HepG2 (cell line): ENCODE results near the gene GABARAPL2. TPM values are rescaled to one million over a fixed set of nuclear protein-coding genes. Genes with fewer than 3 reads are reported as not detected.
A peak's percentile ranks its signal among the peaks of the same experiment; 100 is the strongest.

Experiments used
- ETV5 ChIP-seq: IDR thresholded peaks from 2 replicates; pipeline ENCODE4 v1.6.1; 2018; ENCODE audit warnings: missing biosample characterization, missing genetic modification reagents, inconsistent platforms, borderline replicate concordance
- EZH2 ChIP-seq: conservative IDR thresholded peaks from 2 replicates; pipeline ENCODE4 v1.6.1; 2012; ENCODE audit warnings: mild to moderate bottlenecking, low read depth, low read length, moderate library complexity
- KDM6A ChIP-seq: IDR thresholded peaks from 2 replicates; pipeline ENCODE4 v1.6.1; 2016; ENCODE audit warnings: low read depth
- MBNL3 ChIP-seq: fragments of 250-450 bp; sonication (Bioruptor Pico); conservative IDR thresholded peaks from 2 replicates; pipeline ENCODE4 v1.8.0; 2022; ENCODE audit warnings: mild to moderate bottlenecking, inconsistent platforms
- PAX8 ChIP-seq: sonication (generic); formaldehyde crosslinking; IDR thresholded peaks from 2 replicates; pipeline ENCODE4 v1.8.0; 2022; ENCODE audit warnings: mild to moderate bottlenecking, missing genetic modification reagents, borderline replicate concordance
- PHB2 ChIP-seq: fragments of 450-650 bp; IDR thresholded peaks from 2 replicates; pipeline ENCODE4 v1.6.1; 2018; ENCODE audit not compliant: partially characterized antibody
- PHF8 ChIP-seq: sonication (generic); formaldehyde crosslinking; IDR thresholded peaks from 2 replicates; pipeline ENCODE4 v1.5.0; 2020; ENCODE audit warnings: missing genetic modification reagents
- POLR2G ChIP-seq: fragments of 200-400 bp; formaldehyde crosslinking; IDR thresholded peaks from 2 replicates; pipeline ENCODE4 v1.6.1; 2018; ENCODE audit warnings: mild to moderate bottlenecking, low read depth, low read length, moderate library complexity
- ZBTB8A ChIP-seq: sonication (generic); formaldehyde crosslinking; IDR thresholded peaks from 2 replicates; pipeline ENCODE4 v1.4.0; 2020; ENCODE audit warnings: mild to moderate bottlenecking, low read depth, missing genetic modification reagents, borderline replicate concordance
- ZNF629 ChIP-seq: sonication (generic); formaldehyde crosslinking; conservative IDR thresholded peaks from 2 replicates; pipeline ENCODE4 v1.5.0; 2020; ENCODE audit warnings: missing genetic modification reagents
- ZNF724P ChIP-seq: sonication (generic); formaldehyde crosslinking; IDR thresholded peaks from 2 replicates; pipeline ENCODE4 v1.8.0; 2022; ENCODE audit warnings: missing genetic modification reagents, borderline replicate concordance
- polyA plus RNA-seq, 8 experiments: library from polyadenylated mRNA; depleted of rRNA in 3 of 8; stranded (reverse) in 7 of 8; unstranded in 1 of 8; fragments of >200 nt; fragmentation: Illumina TruSeq in 4 of 8; extraction: Trizol in 4 of 8; gene quantifications; 2 replicates each; pipeline versions ENCODE4 v1.2.1 to v1.2.3, GENCODE V29; 2011 to 2016; ENCODE audit warnings: low read depth in 4 of 8, missing spikeins in 1 of 8, mixed read lengths in 1 of 8; ENCODE audit not compliant: insufficient read depth in 1 of 8
- total RNA-seq, 5 experiments: library from RNA; depleted of rRNA; stranded (reverse); fragments of >200 nt; fragmentation: Illumina TruSeq; extraction: Trizol; gene quantifications; 2 replicates each; pipeline ENCODE4 v1.2.3, GENCODE V29; 2016; ENCODE audit warnings: low read depth in 1 of 5
- TF ChIP-seq, protein P1 (sequence below): sonication (generic); formaldehyde crosslinking; conservative IDR thresholded peaks from 2 replicates; pipeline ENCODE4 v1.8.1; 2023; ENCODE audit warnings: missing genetic modification reagents
- TF ChIP-seq, protein P2 (sequence below), 2 experiments: fragments of 450-650 bp in 1 of 2; sonication (generic) in 1 of 2; formaldehyde crosslinking in 1 of 2; IDR thresholded peaks; 2 replicates each; pipeline versions ENCODE4 v1.6.1 to v1.8.0; 2016 to 2022; ENCODE audit warnings: antibody characterized with exemption in 1 of 2, mild to moderate bottlenecking in 1 of 2, missing genetic modification reagents in 1 of 2
- TF ChIP-seq, protein P3 (sequence below): sonication (generic); formaldehyde crosslinking; IDR thresholded peaks from 2 replicates; pipeline ENCODE4 v1.4.0; 2020; ENCODE audit warnings: missing genetic modification reagents
- TF ChIP-seq, protein P4 (sequence below): sonication (generic); formaldehyde crosslinking; IDR thresholded peaks from 2 replicates; pipeline ENCODE4 v1.8.1; 2023; ENCODE audit warnings: missing genetic modification reagents, inconsistent platforms, borderline replicate concordance

GABARAPL2 gene
- total and polyA plus RNA-seq, 2 of the 13 experiments (the other 11 are each of a cell fraction or from before 2014, with no cell fraction given), result 76.4 to 83.0 TPM

DNA sequence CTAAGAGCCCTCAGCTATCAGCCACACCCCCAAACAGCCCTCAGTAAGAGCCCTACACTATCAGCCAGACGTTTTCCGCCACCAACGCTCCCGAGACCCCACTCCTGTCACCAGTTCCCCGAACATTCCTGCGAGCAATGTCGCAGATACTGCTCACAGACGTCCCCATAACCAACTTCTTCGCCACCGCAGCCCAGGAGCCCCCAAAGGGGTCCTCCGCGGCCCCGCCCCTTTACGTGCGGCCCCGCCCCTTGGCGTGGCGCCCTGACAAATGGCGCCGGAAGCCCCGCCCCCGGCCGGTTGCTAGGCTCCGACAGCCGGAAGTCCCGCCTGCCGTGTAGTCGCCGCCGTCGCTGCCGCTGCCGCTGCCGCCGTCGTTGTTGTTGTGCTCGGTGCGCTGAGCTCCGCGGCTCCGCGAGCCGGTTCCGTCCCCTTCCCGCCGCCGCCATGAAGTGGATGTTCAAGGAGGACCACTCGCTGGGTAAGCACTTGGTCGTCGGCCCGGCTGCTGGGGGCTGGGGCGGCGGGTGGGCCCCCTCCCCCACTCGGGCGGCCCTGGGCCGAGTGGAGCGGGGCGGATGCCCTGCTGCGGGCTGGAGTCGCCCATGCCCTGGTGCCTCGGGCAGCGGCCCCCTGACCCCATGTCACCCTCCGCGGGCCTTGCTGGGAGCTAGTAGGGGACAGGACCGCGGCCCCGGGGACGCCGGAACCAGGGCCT is at the start of gene GABARAPL2 (continued):
- TF ChIP-seq POLR2G (peak; percentile 84), ZNF724P (CRISPR knock-in tag) (peak; percentile 80; the same call in 1 of the 2 replicates), ETV5 (CRISPR knock-in tag) (peak; percentile 37), PHB2 (no peak), KDM6A (CRISPR knock-in tag) (no peak), MBNL3 (CRISPR knock-in tag) (no peak), ZBTB8A (CRISPR knock-in tag) (no peak), PHF8 (peak; percentile 98), EZH2 (no peak), PAX8 (no peak), ZNF629 (CRISPR knock-in tag) (no peak)
- TF ChIP-seq, protein P1, sequence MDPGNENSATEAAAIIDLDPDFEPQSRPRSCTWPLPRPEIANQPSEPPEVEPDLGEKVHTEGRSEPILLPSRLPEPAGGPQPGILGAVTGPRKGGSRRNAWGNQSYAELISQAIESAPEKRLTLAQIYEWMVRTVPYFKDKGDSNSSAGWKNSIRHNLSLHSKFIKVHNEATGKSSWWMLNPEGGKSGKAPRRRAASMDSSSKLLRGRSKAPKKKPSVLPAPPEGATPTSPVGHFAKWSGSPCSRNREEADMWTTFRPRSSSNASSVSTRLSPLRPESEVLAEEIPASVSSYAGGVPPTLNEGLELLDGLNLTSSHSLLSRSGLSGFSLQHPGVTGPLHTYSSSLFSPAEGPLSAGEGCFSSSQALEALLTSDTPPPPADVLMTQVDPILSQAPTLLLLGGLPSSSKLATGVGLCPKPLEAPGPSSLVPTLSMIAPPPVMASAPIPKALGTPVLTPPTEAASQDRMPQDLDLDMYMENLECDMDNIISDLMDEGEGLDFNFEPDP (CRISPR knock-in tag), result no peak
- TF ChIP-seq, protein P2, sequence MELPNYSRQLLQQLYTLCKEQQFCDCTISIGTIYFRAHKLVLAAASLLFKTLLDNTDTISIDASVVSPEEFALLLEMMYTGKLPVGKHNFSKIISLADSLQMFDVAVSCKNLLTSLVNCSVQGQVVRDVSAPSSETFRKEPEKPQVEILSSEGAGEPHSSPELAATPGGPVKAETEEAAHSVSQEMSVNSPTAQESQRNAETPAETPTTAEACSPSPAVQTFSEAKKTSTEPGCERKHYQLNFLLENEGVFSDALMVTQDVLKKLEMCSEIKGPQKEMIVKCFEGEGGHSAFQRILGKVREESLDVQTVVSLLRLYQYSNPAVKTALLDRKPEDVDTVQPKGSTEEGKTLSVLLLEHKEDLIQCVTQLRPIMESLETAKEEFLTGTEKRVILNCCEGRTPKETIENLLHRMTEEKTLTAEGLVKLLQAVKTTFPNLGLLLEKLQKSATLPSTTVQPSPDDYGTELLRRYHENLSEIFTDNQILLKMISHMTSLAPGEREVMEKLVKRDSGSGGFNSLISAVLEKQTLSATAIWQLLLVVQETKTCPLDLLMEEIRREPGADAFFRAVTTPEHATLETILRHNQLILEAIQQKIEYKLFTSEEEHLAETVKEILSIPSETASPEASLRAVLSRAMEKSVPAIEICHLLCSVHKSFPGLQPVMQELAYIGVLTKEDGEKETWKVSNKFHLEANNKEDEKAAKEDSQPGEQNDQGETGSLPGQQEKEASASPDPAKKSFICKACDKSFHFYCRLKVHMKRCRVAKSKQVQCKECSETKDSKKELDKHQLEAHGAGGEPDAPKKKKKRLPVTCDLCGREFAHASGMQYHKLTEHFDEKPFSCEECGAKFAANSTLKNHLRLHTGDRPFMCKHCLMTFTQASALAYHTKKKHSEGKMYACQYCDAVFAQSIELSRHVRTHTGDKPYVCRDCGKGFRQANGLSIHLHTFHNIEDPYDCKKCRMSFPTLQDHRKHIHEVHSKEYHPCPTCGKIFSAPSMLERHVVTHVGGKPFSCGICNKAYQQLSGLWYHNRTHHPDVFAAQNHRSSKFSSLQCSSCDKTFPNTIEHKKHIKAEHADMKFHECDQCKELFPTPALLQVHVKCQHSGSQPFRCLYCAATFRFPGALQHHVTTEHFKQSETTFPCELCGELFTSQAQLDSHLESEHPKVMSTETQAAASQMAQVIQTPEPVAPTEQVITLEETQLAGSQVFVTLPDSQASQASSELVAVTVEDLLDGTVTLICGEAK (IDR thresholded peaks at IDR 0.05), result peak; percentile 50; the same call in 1 of the 2 replicates
- TF ChIP-seq, protein P2 (CRISPR knock-in tag; IDR thresholded peaks at IDR 0.05), result 0 out of 2 replicates have a peak, but pooled peaks have one; percentile 49
- TF ChIP-seq, protein P3, sequence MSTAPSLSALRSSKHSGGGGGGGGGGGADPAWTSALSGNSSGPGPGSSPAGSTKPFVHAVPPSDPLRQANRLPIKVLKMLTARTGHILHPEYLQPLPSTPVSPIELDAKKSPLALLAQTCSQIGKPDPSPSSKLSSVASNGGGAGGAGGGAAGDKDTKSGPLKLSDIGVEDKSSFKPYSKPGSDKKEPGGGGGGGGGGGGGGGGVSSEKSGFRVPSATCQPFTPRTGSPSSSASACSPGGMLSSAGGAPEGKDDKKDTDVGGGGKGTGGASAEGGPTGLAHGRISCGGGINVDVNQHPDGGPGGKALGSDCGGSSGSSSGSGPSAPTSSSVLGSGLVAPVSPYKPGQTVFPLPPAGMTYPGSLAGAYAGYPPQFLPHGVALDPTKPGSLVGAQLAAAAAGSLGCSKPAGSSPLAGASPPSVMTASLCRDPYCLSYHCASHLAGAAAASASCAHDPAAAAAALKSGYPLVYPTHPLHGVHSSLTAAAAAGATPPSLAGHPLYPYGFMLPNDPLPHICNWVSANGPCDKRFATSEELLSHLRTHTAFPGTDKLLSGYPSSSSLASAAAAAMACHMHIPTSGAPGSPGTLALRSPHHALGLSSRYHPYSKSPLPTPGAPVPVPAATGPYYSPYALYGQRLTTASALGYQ (CRISPR knock-in tag), result peak; percentile 74
- TF ChIP-seq, protein P4, sequence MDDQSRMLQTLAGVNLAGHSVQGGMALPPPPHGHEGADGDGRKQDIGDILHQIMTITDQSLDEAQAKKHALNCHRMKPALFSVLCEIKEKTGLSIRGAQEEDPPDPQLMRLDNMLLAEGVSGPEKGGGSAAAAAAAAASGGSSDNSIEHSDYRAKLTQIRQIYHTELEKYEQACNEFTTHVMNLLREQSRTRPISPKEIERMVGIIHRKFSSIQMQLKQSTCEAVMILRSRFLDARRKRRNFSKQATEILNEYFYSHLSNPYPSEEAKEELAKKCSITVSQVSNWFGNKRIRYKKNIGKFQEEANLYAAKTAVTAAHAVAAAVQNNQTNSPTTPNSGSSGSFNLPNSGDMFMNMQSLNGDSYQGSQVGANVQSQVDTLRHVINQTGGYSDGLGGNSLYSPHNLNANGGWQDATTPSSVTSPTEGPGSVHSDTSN (CRISPR knock-in tag), result 0 out of 2 replicates have a peak, but pooled peaks have one; percentile 23
